ENCODE measurements around the gene RESP18. TPM values are rescaled to one million over a fixed set of nuclear protein-coding genes. Genes with fewer than 3 reads are reported as not detected.

The RESP18 gene
- total and polyA plus RNA-seq, 2 donors (not counting 1 experiment from before 2014, with no cell fraction given): not detected

DNA sequence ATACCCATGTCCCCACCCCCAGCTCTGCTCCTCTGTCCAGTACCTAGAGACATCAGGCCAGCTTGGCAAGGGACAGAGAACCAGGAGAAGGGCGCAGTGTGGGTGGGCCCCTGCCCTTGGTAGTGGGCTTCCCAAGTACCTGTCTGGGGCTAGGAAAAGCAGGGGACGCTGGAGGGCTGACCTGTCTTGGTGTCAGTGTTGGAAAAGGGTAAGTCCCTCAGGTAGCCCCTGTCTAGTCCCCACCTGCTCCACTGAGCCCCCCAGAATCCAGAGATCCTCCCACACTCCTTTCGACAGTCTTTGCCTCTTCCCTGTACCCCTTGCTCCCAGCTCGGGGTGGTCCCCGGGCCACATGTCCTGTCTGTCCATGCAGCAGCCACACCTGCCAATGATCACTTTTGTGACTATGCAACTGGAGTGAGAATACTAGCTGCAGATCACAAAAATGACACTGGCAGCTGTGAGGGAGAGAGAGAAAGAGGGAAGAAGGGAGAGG, 38.8 kb downstream of the RESP18 start:
- ChIA-PET CTCF (interaction anchor here (0.7 to 10.3 kb wide), 15 partner anchors 11 to 136 kb away, joined by 3 to 239 read pairs (median 7); partner anchors contain the start of genes ANKZF1, ATG9A, CNPPD1 and DNAJB2), POLR2A (interaction anchor here (1.0 to 3.7 kb wide), 5 partner anchors 9 to 117 kb away, joined by 3 to 42 read pairs (median 10); partner anchors contain the start of genes ANKZF1, ATG9A, CNPPD1 and DNAJB2)
- peak overlapping the region; percentile 93 for H3K4me2 ChIP-seq (replicated peaks; ENCODE audit: low read depth, low read length, poor library complexity, severe bottlenecking)
- Mint-ChIP-seq H3K4me1 (peaks cover 16% of the 10 kb centered on the region), H3K4me3 (peak overlapping the region; percentile 80), H3K27me3 (no peaks in the 10 kb centered on the region), H3K27ac (peak overlapping the region; percentile 71), H3K9me3 (ENCODE audit: insufficient read depth) (no peaks in the 10 kb centered on the region)
- H3K4me3 ChIP-seq (ENCODE audit: control extremely low read depth in 1 of 5, extremely low read depth in 1 of 5, insufficient read depth in 1 of 5, low read depth in 2 of 5, low read length in 4 of 5): no peak overlapping the region
- H4K20me1 ChIP-seq (ENCODE audit: control insufficient read depth, insufficient read depth, low read length, poor library complexity, severe bottlenecking): no peaks in the 10 kb centered on the region
- DNase-seq: no peak
- H2AFZ ChIP-seq (ENCODE audit: insufficient read depth, low read depth, low read length, poor library complexity, severe bottlenecking): peak overlapping the region; percentile 100
- no peak for ATAC-seq (ENCODE audit: low read depth)
- no peaks in the 10 kb centered on the region for H3K36me3 ChIP-seq (replicated peaks in 1 of 2; ENCODE audit: control extremely low read depth in 1 of 2, control insufficient read depth in 1 of 2, extremely low read depth in 1 of 2, insufficient read depth in 2 of 2, low read length in 1 of 2)
- H3K4me1 ChIP-seq (ENCODE audit: control insufficient read depth in 2 of 2, insufficient read depth in 2 of 2, low read length in 2 of 2): peaks cover 11 to 17% of the 10 kb centered on the region in 2 donors
- H3K9me3 ChIP-seq (ENCODE audit: control extremely low read depth in 1 of 3, control insufficient read depth in 2 of 3, insufficient read depth in 1 of 3, low read length in 2 of 3): no peaks in the 10 kb centered on the region
- H3K79me2 ChIP-seq (ENCODE audit: control insufficient read depth, insufficient read depth, low read length): no peaks in the 10 kb centered on the region
- no peak overlapping the region for H3K27ac ChIP-seq (ENCODE audit: low read length in 2 of 2)
- TF ChIP-seq, protein P1, sequence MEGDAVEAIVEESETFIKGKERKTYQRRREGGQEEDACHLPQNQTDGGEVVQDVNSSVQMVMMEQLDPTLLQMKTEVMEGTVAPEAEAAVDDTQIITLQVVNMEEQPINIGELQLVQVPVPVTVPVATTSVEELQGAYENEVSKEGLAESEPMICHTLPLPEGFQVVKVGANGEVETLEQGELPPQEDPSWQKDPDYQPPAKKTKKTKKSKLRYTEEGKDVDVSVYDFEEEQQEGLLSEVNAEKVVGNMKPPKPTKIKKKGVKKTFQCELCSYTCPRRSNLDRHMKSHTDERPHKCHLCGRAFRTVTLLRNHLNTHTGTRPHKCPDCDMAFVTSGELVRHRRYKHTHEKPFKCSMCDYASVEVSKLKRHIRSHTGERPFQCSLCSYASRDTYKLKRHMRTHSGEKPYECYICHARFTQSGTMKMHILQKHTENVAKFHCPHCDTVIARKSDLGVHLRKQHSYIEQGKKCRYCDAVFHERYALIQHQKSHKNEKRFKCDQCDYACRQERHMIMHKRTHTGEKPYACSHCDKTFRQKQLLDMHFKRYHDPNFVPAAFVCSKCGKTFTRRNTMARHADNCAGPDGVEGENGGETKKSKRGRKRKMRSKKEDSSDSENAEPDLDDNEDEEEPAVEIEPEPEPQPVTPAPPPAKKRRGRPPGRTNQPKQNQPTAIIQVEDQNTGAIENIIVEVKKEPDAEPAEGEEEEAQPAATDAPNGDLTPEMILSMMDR (IDR thresholded peaks at IDR 0.05): no peak
- TF ChIP-seq EZH2 (IDR thresholded peaks at IDR 0.05; ENCODE audit: borderline replicate concordance, insufficient read depth, low read depth, low read length, poor library complexity, severe bottlenecking): no peak
- H3K9ac ChIP-seq (ENCODE audit: low read length): no peak overlapping the region
- H3K27me3 ChIP-seq (replicated peaks in 1 of 4; ENCODE audit: control extremely low read depth in 1 of 4, control insufficient read depth in 3 of 4, insufficient read depth in 4 of 4, low read length in 3 of 4): no peaks in the 10 kb centered on the region
- 95% methylated on average over 4 of the region's 5 CpGs for WGBS (ENCODE audit: insufficient coverage)
- intact Hi-C loops (cut with micrococcal nuclease): loop anchor here (1.0 to 2.0 kb wide), 3 partner anchors 14 to 87 kb away; partner anchors contain the start of genes ABCB6, DNAJB2 and ZFAND2B

DNA sequence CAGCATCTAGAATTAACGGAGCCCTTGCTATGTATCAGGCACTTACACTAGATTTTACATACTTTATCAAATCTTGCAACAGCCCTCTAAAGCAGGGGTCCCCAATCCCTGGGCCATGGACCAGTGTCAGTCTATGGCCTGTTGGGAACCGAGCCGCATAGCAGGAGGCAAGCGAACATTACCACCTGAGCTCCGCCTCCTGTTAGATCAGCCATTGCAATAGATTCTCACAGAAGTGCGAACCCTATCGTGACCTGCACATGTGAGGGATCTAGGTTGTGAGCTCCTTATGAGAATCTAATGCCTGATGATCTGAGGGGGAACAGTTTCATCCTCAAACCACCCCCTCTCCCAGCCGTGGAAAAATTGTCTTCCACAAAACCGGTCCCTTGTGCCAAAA, 39.9 kb downstream of the RESP18 start:
- ChIA-PET POLR2A (interaction anchor here (3.7 kb wide), 1 partner anchor 13 kb away, joined by 42 read pairs; the partner anchor contains the start of gene DNAJB2), CTCF (interaction anchor here (0.9 to 10.3 kb wide), 11 partner anchors 7 to 129 kb away, joined by 3 to 239 read pairs (median 4); partner anchors contain the start of genes ANKZF1, ATG9A, CNPPD1 and DNAJB2)
- H3K27ac ChIP-seq (ENCODE audit: low read length in 2 of 2): no peak overlapping the region
- DNase-seq: no peak
- TF ChIP-seq, protein P1 (IDR thresholded peaks at IDR 0.05): no peak
- TF ChIP-seq EZH2 (IDR thresholded peaks at IDR 0.05; ENCODE audit: borderline replicate concordance, insufficient read depth, low read depth, low read length, poor library complexity, severe bottlenecking): no peak
- no peaks in the 10 kb centered on the region for H3K36me3 ChIP-seq (replicated peaks in 1 of 2; ENCODE audit: control extremely low read depth in 1 of 2, control insufficient read depth in 1 of 2, extremely low read depth in 1 of 2, insufficient read depth in 2 of 2, low read length in 1 of 2)
- H3K27me3 Mint-ChIP-seq: no peaks in the 10 kb centered on the region
- no peaks in the 10 kb centered on the region for H3K9me3 Mint-ChIP-seq (ENCODE audit: insufficient read depth)
- WGBS (ENCODE audit: insufficient coverage): 88% methylated on average over 3 of the region's 9 CpGs
- H2AFZ ChIP-seq (ENCODE audit: insufficient read depth, low read depth, low read length, poor library complexity, severe bottlenecking): no peak overlapping the region
- no peak overlapping the region for H3K4me3 ChIP-seq (ENCODE audit: control extremely low read depth in 1 of 5, extremely low read depth in 1 of 5, insufficient read depth in 1 of 5, low read depth in 2 of 5, low read length in 4 of 5)
- H3K4me1 ChIP-seq (ENCODE audit: control insufficient read depth in 2 of 2, insufficient read depth in 2 of 2, low read length in 2 of 2): peaks cover 10 to 13% of the 10 kb centered on the region in 2 donors
- no peaks in the 10 kb centered on the region for H3K9me3 ChIP-seq (ENCODE audit: control extremely low read depth in 1 of 3, control insufficient read depth in 2 of 3, insufficient read depth in 1 of 3, low read length in 2 of 3)
- H3K27ac Mint-ChIP-seq: no peak overlapping the region
- H3K9ac ChIP-seq (ENCODE audit: low read length): no peak overlapping the region
- H4K20me1 ChIP-seq (ENCODE audit: control insufficient read depth, insufficient read depth, low read length, poor library complexity, severe bottlenecking): no peaks in the 10 kb centered on the region
- no peak for ATAC-seq (ENCODE audit: low read depth)
- peaks cover 16% of the 10 kb centered on the region for H3K4me1 Mint-ChIP-seq
- no peak overlapping the region for H3K4me2 ChIP-seq (replicated peaks; ENCODE audit: low read depth, low read length, poor library complexity, severe bottlenecking)
- H3K79me2 ChIP-seq (ENCODE audit: control insufficient read depth, insufficient read depth, low read length): no peaks in the 10 kb centered on the region
- H3K4me3 Mint-ChIP-seq: peak overlapping the region; percentile 16
- intact Hi-C loops (cut with micrococcal nuclease): no loop called here
- H3K27me3 ChIP-seq (replicated peaks in 1 of 4; ENCODE audit: control extremely low read depth in 1 of 4, control insufficient read depth in 3 of 4, insufficient read depth in 4 of 4, low read length in 3 of 4): no peaks in the 10 kb centered on the region
